K562 (cell line): ENCODE data around the gene LRRC4. TPM values are rescaled to one million over a fixed set of nuclear protein-coding genes. Genes with fewer than 3 reads are reported as not detected.

Source experiments
- BACH1 ChIP-seq: fragments of 200-800 bp; sonication (Bioruptor generic); IDR thresholded peaks from 2 replicates; pipeline ENCODE4 v1.6.1; 2016; ENCODE audit warnings: missing genetic modification characterization, missing compliant biosample characterization
- BCLAF1 ChIP-seq, 2 experiments: fragments of 450-650 bp in 1 of 2; IDR thresholded peaks; 2 replicates each; pipeline ENCODE4 v1.6.1; 2011 to 2017; ENCODE audit warnings: low read depth in 2 of 2, antibody characterized with exemption in 1 of 2, borderline replicate concordance in 1 of 2, low read length in 1 of 2, mild to moderate bottlenecking in 1 of 2, mixed read lengths in 1 of 2; ENCODE audit not compliant: control insufficient read depth in 1 of 2
- E2F4 ChIP-seq: sonication (generic); formaldehyde crosslinking; IDR thresholded peaks from 2 replicates; pipeline ENCODE4 v1.8.0; 2022; ENCODE audit warnings: mild to moderate bottlenecking, low read depth, missing genetic modification reagents
- ETV6 ChIP-seq, 3 experiments: fragments of 150-350 bp in 1 of 3; sonication (generic) in 1 of 3; formaldehyde crosslinking in 1 of 3; IDR thresholded peaks; 2 replicates each; pipeline versions ENCODE4 v1.6.1 to v1.8.0; 2014 to 2022; ENCODE audit warnings: borderline replicate concordance in 2 of 3, low read depth in 2 of 3, antibody characterized with exemption in 1 of 3, low read length in 1 of 3, mild to moderate bottlenecking in 1 of 3, missing genetic modification reagents in 1 of 3
- KLF10 ChIP-seq: fragments of 250-450 bp; sonication (Bioruptor Pico); IDR thresholded peaks from 2 replicates; pipeline ENCODE4 v1.6.1; 2021; ENCODE audit warnings: matching md5 sums
- LCOR ChIP-seq: sonication (generic); formaldehyde crosslinking; IDR thresholded peaks from 2 replicates; pipeline ENCODE4 v1.8.0; 2022; ENCODE audit warnings: mild to moderate bottlenecking, missing genetic modification reagents
- PTTG1 ChIP-seq: fragments of 450-650 bp; IDR thresholded peaks from 2 replicates; pipeline ENCODE4 v1.6.1; 2016; ENCODE audit warnings: low read depth, mild to moderate bottlenecking, missing genetic modification characterization, missing compliant biosample characterization
- SAP30 ChIP-seq: fragments of 200-600 bp; sonication (generic); IDR thresholded peaks from 2 replicates; pipeline ENCODE4 v1.6.1; 2012; ENCODE audit warnings: borderline replicate concordance, low read depth, mild to moderate bottlenecking, moderate library complexity, low read length, control low read depth, inconsistent platforms; ENCODE audit not compliant: insufficient read depth, poor library complexity, severe bottlenecking
- SMARCC2 ChIP-seq: fragments of 450-650 bp; IDR thresholded peaks from 2 replicates; pipeline ENCODE4 v1.6.1; 2017; ENCODE audit warnings: antibody characterized with exemption, moderate library complexity, mild to moderate bottlenecking, low read depth
- USF2 ChIP-seq: sonication (generic); formaldehyde crosslinking; IDR thresholded peaks from 2 replicates; pipeline ENCODE4 v1.5.0; 2020; ENCODE audit warnings: missing genetic modification reagents
- ZNF592 ChIP-seq: fragments of 450-650 bp; IDR thresholded peaks from 2 replicates; pipeline ENCODE4 v1.6.1; 2017; ENCODE audit warnings: antibody characterized with exemption, mild to moderate bottlenecking
- polyA plus RNA-seq, 8 experiments: library from polyadenylated mRNA; depleted of rRNA in 4 of 8; stranded (reverse) in 5 of 8; unstranded in 3 of 8; fragments of >200 nt; fragmentation: Nextera tagmentation in 2 of 8; fragmentation: Illumina TruSeq in 1 of 8; extraction: Ambion mirVana in 2 of 8; extraction: Trizol in 1 of 8; gene quantifications; 2 replicates each; pipeline versions ENCODE4 v1.2.1 to v1.2.3, GENCODE V29; 2011 to 2014; ENCODE audit warnings: inconsistent platforms in 1 of 8, missing spikeins in 1 of 8
- total RNA-seq, 7 experiments: library from RNA; depleted of rRNA in 6 of 7; stranded (reverse); fragments of >200 nt in 6 of 7; fragmentation: Illumina TruSeq in 2 of 7; extraction: Trizol in 2 of 7; gene quantifications; 2 replicates each; pipeline versions ENCODE4 v1.2.1 to v1.2.3, GENCODE V29; 2011 to 2021; ENCODE audit warnings: low replicate concordance in 1 of 7
- TF ChIP-seq, protein P1 (sequence below): fragments of 250-450 bp; sonication (Bioruptor Pico); IDR thresholded peaks from 2 replicates; pipeline ENCODE4 v1.8.0; 2021; ENCODE audit warnings: mild to moderate bottlenecking, moderate library complexity
- TF ChIP-seq, protein P2 (sequence below): sonication (generic); formaldehyde crosslinking; IDR thresholded peaks from 2 replicates; pipeline ENCODE4 v1.8.0; 2023; ENCODE audit warnings: mild to moderate bottlenecking, missing genetic modification reagents

Gene LRRC4
- total and polyA plus RNA-seq, 9 of the 15 experiments (the other 6 are each of a cell fraction or from before 2014, with no cell fraction given): 0.04 to 0.11 TPM; not detected in 7

DNA sequence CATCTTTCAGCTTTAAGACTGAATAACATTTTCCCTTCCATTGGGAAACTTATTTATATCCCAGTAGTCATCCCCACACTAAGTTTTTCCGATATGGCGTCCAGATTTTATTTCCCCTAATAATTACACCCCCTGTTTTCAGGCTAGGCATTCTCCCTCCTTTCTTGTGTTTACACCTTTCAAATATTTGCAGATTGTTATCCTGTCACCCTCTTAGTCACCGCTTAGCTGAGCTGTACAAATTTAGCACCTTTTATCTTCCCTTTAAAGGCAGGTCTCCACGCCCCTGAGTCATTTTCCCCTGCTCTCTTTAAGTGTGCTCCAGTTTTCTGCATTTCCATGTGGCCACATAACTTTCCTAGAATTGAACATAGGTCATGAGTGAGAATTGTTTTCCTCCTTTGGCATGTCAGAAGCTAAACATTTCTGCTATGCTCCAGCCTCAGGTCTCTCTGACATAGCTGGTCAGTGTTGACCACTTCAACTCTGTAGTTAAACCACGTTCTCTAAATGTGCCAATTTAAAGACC lies 47.4 kb downstream of the LRRC4 start (continued):
- TF ChIP-seq ZNF592 (0 out of 2 replicates have a peak, but pooled peaks have one; percentile 38), SMARCC2 (peak; percentile 70; the same call in 1 of the 2 replicates), BACH1 (tag) (no peak), LCOR (CRISPR knock-in tag) (0 out of 2 replicates have a peak, but pooled peaks have one; percentile 10), ETV6 (IDR thresholded peaks at IDR 0.05; ENCODE audit: borderline replicate concordance in 1 of 2, low read depth in 2 of 2, low read length in 1 of 2) (no peak), ETV6 (CRISPR knock-in tag; IDR thresholded peaks at IDR 0.05; ENCODE audit: borderline replicate concordance) (no peak), KLF10 (CRISPR knock-in tag) (no peak), PTTG1 (tag) (no peak), USF2 (CRISPR knock-in tag) (no peak), E2F4 (CRISPR knock-in tag) (no peak), SAP30 (no peak), BCLAF1 (IDR thresholded peaks at IDR 0.05; ENCODE audit: borderline replicate concordance in 1 of 2, control insufficient read depth in 1 of 2, low read depth in 2 of 2, low read length in 1 of 2) (no peak)
- TF ChIP-seq, protein P1, sequence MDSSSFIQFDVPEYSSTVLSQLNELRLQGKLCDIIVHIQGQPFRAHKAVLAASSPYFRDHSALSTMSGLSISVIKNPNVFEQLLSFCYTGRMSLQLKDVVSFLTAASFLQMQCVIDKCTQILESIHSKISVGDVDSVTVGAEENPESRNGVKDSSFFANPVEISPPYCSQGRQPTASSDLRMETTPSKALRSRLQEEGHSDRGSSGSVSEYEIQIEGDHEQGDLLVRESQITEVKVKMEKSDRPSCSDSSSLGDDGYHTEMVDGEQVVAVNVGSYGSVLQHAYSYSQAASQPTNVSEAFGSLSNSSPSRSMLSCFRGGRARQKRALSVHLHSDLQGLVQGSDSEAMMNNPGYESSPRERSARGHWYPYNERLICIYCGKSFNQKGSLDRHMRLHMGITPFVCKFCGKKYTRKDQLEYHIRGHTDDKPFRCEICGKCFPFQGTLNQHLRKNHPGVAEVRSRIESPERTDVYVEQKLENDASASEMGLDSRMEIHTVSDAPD (CRISPR knock-in tag): no peak
- TF ChIP-seq, protein P2, sequence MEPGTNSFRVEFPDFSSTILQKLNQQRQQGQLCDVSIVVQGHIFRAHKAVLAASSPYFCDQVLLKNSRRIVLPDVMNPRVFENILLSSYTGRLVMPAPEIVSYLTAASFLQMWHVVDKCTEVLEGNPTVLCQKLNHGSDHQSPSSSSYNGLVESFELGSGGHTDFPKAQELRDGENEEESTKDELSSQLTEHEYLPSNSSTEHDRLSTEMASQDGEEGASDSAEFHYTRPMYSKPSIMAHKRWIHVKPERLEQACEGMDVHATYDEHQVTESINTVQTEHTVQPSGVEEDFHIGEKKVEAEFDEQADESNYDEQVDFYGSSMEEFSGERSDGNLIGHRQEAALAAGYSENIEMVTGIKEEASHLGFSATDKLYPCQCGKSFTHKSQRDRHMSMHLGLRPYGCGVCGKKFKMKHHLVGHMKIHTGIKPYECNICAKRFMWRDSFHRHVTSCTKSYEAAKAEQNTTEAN (CRISPR knock-in tag): no peak
